ENCODE results near the gene NOM1.
"Not testable (repeated sequence)": the region's sequence is repeated elsewhere in the genome, so short reads cannot be mapped to it uniquely, and the experiment has no call there.

The NOM1 gene, protein sequence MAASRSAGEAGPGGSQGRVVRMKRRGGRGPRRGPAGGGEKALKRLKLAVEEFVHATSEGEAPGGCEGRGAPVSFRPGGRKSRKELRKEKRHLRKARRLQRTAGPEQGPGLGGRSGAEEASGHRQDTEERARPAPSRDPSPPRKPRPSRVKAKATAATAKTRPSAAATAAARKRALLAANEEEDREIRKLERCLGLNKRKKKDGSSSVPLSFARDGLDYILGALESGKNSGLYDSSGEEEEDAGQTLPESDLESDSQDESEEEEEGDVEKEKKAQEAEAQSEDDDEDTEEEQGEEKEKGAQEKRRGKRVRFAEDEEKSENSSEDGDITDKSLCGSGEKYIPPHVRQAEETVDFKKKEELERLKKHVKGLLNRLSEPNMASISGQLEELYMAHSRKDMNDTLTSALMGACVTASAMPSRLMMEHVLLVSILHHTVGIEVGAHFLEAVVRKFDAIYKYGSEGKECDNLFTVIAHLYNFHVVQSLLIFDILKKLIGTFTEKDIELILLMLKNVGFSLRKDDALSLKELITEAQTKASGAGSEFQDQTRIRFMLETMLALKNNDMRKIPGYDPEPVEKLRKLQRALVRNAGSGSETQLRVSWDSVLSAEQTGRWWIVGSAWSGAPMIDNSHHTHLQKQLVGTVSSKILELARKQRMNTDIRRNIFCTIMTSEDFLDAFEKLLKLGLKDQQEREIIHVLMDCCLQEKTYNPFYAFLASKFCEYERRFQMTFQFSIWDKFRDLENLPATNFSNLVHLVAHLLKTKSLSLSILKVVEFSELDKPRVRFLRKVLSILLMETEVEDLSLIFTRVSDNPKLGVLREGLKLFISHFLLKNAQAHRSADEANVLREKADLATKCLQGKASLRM
- total RNA-seq = 39.0 to 41.2 reads per million in 2 donors

DNA sequence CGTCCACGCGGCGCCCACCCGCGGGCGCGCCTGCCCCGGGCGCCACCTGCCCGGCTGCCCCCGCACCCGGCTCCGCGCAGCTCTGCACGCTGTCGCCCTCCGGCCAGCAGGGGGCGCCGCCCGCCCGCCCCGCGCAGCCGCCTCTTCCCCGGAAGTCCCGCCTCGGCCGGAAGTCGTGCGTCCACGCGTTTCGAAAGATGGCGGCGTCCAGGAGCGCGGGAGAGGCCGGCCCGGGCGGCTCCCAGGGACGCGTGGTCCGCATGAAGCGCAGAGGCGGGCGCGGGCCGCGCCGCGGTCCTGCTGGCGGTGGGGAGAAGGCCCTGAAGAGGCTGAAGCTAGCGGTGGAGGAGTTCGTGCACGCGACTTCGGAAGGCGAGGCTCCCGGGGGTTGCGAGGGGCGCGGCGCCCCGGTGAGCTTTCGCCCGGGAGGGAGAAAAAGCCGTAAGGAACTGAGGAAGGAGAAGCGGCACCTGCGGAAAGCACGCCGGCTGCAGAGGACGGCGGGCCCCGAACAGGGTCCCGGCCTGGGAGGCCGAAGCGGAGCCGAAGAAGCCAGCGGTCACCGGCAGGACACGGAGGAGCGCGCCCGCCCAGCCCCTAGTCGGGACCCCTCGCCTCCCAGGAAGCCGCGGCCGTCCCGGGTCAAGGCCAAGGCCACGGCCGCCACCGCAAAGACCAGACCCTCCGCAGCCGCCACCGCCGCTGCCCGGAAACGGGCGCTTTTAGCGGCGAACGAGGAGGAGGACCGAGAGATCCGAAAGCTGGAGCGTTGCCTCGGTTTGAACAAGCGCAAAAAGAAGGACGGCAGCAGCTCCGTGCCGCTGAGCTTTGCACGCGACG is at the start of gene NOM1:
Gene NOM1, plus strand, starts transcription at position 172 of the 840 bp plus-strand sequence. Its CDS starts 26 bp downstream, at position 198.
- DNase-seq = peak; percentile 78 to 91 (median 86)

DNA sequence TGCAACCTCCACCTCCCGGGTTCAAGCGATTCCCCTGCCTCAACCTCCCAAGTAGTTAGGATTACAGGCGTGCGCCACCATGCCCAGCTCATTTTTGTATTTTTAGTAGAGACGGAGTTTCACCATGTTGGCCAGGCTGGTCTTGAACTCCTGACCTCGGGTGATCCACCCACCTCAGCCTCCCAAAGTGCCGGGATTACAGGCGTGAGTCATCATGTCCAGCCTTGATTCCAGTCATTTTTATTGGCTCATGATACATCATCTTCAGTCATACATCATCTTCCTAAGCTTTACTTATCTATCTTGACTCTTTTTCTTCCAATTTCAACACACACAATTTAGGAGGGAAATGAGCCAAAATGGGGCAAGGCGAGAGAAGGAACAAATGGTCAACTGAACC is 49.4 kb upstream of the NOM1 start:
- not testable (repeated sequence) for DNase-seq

DNA sequence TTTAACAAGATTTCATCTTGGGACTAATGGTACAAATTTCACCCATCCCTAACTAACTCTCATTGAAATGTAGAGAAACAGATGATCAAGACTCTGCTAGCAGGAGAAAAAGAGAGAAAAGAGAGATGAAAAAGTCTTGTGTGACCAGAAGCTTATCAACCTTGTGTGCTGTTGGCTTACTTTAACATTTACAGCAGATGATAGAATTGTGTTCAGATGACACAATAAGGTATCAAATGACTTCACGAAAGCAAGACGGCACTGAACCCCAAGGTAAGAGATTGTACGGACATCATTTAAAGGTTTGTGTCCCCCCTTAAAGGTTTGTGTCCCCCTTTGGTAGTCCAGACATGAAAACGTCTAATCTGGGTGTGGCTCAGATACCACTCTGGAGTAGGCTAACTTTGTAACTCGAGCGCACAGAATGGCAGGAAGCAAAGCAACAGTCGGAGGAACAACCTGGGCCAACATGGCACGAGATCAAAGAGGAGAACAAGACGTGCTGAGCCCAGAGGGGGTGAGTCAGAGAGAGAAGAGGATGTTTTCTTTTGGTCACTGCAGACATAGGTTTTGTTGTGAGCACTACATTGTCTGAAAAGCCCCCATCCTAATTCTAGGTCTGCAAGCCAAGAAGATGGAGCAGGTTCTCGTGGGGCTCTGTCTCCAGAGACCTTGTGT is 46.1 kb upstream of the NOM1 start:
- DNase-seq = peak in 1 of 5 experiments; percentile 32

DNA sequence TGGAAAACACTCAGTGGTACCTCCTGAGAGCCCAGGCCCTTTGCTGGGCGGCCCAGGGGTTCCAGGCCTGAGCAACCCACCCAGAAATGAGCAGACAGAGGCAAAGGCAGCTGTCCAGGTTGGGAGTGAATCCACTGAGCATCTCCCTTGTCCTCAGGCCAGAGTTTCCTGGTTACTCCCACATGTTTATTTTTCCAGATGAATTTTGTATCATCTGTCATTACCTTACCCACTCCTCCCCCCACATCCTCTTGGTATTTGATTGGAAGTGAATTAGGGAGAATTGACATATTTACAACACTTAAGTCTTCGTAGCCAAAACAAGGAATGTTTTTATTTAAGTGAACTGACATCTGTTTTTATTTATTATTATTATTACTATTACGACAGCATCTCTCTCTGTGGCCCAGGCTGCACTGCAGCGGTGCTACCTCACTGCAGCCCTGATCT is 43.3 kb upstream of the NOM1 start:
- DNase-seq = no peak

DNA sequence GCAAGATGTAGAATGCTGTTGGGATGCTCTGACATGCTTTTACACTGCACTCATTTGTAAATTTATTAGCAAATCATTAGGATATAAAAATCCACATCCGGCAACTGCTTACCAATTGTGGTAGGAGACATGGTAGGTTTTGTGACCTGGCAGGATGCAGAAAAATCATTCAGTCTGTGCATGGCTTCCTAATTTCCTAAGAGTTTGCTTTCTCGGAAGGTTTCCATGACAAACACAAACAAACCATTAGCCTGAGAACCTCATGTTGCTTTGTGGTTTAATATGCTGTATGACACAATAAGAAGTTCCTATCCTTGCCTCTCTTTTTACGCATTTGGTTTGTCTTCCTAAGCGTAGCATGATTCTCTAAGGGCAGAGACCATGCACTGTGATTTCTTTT is 41.9 kb upstream of the NOM1 start:
- no peak for DNase-seq

DNA sequence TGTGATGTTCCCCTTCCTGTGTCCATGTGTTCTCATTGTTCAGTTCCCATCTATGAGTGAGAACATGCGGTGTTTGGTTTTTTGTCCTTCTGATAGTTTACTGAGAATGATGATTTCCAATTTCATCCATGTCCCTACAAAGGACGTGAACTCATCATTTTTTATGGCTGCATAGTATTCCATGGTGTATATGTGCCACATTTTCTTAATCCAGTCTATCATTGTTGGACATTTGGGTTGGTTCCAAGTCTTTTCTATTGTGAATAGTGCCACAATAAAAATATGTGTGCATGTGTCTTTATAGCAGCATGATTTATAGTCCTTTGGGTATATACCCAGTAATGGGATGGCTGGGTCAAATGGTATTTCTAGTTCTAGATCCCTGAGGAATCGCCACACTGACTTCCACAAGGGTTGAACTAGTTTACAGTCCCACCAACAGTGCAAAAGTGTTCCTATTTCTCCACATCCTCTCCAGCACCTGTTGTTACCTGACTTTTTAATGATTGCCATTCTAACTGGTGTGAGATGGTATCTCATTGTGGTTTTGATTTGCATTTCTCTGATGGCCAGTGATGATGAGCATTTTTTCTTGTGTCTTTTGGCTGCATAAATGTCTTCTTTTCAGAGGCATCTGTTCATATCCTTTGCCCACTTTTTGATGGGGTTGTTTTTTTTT is 39.8 kb upstream of the NOM1 start:
- DNase-seq = not testable (repeated sequence)

DNA sequence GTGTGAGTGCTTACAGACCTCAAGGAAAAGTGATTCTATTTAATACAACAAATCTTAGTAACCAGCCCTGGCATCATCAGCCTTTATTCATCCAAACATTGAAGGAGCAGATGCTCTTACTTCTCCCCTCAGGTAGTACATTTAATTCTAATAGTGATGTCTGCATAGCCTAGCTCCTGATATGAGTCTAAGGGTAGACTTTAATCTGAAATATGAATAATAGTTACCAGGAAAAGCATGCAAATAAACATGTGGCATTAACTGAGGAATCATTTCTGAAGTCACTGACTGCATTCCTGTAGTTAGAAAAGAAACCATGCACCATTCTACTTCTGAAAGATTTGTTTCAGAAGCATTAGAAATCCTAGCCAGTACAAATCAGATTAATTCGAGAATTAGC is 30.9 kb upstream of the NOM1 start:
- DNase-seq = peak in 1 of 5 experiments; percentile 60

DNA sequence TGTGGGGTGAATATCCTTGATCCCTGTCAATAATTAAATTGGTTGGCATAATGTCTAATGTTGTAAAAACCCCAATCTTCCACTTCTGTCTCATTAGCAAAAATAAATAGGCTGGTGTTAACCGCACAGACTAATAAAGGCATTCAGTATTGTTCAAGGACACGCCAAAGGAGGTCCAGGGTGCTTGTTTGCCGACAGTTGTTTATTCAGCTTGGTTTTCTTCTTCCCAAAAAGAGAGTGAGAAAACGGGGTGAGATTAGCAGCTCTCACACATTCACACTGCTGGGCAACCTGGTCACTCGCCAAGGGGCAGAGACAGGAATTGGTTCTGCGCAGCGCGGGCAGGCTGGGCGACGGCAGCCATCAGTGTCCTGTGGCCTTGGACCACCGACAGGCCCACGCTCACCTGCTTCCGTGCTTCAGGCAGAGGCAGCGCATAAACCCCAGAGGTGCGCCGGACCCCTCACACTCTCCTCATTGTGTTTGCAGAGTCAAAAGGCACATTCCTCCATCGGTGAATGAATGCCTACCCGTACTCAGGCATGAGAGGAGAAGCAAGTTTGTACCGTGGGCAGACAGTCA is 30.3 kb upstream of the NOM1 start:
- no peak for DNase-seq

DNA sequence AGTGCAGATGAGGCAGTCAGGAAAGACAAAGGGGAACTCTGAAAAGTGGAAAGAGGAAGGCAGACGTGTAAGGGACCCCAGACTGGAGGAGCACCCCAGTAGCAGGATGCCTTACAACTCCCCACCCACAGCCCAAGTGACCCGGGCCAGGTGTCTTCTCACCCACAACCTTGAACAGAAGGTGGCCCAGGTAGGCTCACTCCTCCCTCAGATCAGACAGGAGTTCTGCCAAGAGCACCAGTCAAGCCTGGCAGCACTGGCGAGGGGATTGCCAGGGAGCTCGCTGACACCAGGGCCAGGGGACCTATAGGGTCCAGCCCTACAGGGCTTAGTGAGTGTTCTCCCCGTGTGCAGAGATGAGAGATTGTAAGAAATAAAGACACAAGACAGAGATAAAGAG is 29.4 kb upstream of the NOM1 start:
- DNase-seq = no peak

DNA sequence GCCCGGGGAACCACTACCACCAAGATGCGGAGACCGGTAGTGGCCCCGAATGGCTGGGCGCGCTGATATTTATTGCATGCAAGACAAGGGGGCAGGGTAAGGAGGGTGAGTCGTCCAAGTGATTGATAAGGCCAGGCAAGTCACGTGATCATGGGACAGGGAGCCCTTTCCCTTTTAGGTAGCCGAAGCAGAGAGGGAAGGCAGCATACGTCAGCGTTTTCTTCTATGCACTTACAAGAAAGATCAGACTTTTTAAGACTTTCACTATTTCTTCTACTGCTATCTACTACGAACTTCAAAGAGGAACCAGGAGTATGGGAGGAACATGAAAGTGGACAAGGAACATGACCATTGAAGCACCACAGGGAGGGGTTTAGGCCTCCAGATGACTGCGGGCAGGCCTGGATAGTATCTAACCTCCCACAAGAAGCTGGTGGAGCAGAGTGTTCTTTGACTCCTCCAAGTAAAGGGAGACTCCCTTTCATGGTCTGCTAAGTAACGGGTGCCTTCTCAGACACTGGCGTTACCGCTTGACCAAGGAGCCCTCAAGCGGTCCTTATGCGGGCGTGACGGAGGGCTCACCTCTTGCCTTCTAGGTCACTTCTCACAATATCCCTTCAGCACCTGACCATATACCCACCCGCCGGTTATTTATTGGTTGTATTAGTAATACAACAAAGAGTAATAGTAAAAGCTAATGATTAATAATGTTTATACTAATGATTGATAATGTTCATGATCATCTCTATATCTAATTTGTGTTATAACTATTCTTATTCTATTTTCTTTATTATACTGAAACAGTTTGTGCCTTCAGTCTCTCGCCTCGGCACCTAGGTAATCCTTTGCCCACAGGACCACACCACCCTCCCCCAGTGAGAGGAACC is 28.8 kb upstream of the NOM1 start:
- not testable (repeated sequence) for DNase-seq

DNA sequence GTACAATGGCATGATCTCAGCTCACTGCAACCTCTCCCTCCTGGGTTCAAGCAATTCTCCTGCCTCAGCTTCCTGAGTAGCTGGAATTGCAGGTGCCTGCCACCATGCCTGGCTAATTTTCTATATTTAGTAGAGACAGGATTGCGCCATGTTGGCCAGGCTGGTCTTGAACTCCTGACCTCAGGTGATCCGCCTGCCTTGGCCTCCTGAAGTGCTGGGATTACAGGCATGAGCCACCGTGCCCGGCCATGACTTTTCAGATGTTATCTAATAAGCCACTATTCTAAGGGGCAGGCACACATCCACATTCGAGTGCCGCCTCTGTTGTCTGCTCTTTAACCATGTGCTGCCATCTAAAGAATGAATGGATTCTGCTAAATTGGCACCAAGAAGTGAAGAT is 27.2 kb upstream of the NOM1 start:
- not testable (repeated sequence) for DNase-seq

DNA sequence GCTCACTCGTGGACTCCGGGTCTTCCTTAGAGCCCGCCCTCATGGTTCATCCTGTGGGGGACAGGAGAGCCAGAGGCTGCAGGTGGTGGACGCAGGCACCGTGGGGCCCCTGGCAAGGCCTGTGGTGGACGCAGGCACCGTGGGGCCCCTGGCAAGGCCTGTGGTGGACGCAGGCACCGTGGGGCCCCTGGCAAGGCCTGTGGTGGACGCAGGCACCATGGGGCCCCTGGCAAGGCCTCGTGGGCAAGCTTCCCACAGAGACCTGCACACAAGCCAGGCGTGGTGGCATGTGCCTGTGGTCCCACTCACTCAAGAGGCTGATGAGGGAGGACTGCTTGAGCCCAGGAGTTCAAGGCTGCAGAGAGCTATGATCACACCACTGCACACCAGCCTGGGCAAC is 23.7 kb upstream of the NOM1 start:
- not testable (repeated sequence) for DNase-seq

DNA sequence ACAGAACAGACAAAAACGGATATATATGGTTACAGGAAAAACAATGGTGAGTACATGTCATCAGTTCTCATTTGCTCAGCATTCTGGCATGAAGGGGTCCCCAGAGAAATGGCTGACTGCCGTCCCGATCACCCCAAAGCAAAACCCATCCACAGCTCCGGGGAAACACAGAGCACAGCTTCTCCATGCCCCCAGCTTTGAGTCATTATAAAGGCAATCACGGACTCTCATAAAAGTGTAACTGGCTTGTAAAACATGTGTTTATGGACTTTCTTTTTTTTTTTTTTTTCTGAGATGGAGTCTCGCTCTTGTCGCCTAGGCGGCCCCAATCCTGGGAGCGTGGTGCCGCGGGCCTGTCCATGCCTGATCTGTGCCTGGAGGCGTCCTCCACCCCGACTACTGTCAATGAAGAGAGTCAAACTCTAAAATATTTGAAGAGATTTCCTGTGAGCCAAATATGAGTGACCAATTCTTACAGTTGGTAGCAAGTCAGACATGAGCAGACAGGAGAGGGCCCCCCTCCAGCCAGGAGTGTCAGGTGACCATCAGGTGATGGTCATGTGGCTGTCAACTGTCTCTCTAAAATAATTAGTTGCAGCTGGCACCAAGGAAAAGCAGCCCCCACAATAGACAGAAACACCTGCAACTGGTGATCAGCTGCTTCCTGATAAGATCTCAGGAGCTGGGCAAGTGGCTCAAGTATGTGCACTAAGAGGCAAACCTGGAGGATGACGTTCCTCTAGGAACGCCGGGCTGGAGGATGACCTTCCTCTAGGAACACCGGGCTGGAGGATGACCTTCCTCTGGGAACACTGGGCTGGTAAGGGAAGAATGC is 21.7 kb upstream of the NOM1 start:
- DNase-seq = no peak

DNA sequence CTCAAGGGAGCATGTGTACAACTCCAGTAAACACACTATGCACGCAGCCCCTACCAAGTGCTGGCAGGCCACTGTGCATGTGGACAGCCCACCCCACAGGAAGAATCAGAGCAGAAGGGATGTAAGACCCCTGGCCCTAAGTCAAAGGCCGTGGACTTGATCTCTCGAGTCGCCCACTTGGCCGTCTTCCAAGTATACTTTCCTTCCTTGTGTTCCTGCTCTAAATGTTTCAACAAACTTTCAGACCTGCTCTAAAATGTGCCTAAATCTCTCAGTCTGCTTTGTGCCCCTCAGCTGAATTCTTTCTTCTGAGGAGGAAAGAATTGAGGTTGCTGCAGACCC is 21.1 kb upstream of the NOM1 start:
- DNase-seq = no peak

DNA sequence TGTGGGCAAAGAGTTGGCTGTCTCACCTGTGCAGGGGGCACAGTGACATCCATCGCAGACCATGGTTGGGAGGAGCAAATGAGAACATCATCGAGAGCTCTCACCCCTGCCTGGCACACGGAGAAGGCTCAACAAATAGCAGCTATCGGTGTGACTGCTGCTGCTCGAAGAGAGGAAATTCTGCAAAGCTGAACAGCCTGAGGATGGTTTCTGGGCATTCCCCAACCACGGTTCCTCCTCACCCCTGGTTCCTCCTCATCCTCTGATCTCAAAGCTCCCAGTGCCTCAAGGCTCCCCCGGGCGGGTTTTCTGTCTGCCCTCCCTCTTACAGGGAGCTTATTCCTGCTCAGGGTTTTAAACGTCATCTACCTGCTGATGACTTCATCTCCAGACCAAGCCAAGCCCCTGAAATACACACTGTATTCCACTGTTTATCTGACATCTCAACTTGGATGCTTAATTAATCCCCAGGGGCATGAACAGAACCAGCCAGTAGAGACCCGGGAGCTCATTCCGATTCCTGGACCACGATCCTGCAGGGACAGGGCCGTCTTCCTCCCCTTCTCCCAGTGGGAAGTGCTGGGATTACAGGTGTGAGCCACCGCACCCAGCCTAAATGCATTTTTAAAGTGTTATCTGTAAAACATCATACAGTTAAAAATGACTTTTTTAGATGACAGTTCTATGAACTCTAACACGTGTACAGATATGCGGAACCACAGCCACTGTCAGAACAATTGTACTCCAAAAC is 19.5 kb upstream of the NOM1 start:
- peak in 3 of 5 experiments; percentile 27 to 61 (median 34) for DNase-seq

DNA sequence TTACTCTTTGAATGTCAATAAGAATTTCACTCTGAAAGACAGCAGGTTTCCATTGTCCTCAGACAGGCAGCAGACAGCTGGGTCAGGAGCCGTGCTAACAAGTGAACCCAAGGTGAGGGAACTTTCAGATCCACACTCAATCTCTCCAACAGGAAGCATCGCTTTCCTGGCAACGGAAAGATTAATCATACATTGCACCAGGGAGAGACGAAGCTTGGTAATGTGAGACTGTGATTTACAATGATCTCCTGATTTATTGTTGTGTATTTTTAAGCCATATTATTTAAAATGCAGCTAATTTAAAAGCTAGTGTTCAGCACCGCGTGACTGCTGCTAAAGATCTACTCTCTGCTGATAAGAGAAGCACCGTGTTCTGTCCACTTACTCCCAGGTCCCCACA is 17.5 kb upstream of the NOM1 start:
- no peak for DNase-seq

DNA sequence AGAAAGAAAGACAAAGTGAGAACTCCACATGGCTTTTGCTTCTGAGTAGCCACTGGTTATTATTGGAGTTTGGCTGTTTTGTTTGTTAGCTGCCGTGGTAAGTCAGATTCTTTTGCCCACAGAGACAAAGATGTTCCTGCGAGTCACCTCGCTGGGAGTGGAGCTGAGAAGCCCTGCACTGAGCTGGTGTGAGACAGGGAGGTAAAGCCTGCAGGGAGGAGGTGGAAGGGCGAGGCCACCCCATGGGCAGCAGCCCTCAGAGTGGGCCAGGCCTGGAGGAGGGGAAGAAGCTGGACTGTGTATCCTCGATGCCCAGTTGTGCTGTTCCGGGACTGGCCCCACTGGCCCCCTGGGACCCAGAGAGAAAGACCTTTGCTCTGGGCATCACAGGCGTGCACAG is 14.3 kb upstream of the NOM1 start:
- no peak for DNase-seq

DNA sequence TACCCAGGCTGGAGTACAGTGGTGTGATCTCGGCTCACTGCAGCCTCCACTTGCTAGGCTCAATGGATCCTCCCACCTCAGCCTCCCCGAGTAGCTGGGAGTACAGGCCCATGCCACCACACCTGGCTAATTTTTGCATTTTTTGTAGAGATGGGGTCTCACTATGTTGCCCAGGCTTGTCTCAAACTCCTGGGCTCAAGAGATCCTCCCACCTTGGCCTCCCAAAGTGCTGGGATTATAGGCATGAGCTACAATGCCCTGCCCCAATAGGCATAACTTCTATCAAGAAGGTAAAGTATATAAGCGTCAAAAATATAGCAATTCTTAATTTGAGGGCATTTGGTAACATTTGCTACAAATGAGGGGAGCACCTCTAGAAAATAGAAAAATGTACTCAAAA is 12.7 kb upstream of the NOM1 start:
- DNase-seq = not testable (repeated sequence)
